Testis (tissue), 2 donors: ENCODE measurements around the gene C1QTNF5.

Experiments
- POLR2A ChIP-seq: fragments of 450-650 bp; IDR thresholded peaks from one replicate; pipeline ENCODE4 v1.6.1; 2017; ENCODE audit warnings: antibody characterized with exemption, mild to moderate bottlenecking, moderate library complexity
- TF ChIP-seq, protein P1 (sequence below), 3 experiments: fragments of 450-650 bp in 2 of 3; fragments of 200-600 bp in 1 of 3; sonication (generic) in 1 of 3; IDR thresholded peaks; one replicate each; pipeline ENCODE4 v1.5.1; 2016 to 2019; ENCODE audit warnings: antibody characterized with exemption in 3 of 3, mild to moderate bottlenecking in 2 of 3, moderate library complexity in 1 of 3

DNA sequence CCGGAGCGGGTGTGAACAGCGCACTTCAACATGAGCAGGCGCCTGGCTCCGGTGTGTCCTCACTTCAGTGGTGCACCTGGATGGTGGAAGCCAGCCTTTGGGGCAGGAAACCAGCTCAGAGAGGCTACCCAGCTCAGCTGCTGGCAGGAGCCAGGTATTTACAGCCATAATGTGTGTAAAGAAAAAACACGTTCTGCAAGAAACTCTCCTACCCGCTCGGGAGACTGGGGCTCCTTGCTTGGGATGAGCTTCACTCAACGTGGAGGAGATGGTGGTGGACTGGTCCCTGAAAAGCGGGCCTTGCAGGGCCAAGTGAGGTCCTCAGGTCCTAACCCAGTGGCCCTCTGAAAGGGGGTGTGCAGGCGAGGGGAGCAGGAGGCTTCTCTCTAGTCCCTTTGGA is 31.3 kb downstream of the C1QTNF5 start:
- TF ChIP-seq, protein P1, sequence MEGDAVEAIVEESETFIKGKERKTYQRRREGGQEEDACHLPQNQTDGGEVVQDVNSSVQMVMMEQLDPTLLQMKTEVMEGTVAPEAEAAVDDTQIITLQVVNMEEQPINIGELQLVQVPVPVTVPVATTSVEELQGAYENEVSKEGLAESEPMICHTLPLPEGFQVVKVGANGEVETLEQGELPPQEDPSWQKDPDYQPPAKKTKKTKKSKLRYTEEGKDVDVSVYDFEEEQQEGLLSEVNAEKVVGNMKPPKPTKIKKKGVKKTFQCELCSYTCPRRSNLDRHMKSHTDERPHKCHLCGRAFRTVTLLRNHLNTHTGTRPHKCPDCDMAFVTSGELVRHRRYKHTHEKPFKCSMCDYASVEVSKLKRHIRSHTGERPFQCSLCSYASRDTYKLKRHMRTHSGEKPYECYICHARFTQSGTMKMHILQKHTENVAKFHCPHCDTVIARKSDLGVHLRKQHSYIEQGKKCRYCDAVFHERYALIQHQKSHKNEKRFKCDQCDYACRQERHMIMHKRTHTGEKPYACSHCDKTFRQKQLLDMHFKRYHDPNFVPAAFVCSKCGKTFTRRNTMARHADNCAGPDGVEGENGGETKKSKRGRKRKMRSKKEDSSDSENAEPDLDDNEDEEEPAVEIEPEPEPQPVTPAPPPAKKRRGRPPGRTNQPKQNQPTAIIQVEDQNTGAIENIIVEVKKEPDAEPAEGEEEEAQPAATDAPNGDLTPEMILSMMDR (IDR thresholded peaks at IDR 0.05), result no peak
- TF ChIP-seq POLR2A, result no peak
